Measurements from ENCODE around the gene FKTN.

FKTN gene

DNA sequence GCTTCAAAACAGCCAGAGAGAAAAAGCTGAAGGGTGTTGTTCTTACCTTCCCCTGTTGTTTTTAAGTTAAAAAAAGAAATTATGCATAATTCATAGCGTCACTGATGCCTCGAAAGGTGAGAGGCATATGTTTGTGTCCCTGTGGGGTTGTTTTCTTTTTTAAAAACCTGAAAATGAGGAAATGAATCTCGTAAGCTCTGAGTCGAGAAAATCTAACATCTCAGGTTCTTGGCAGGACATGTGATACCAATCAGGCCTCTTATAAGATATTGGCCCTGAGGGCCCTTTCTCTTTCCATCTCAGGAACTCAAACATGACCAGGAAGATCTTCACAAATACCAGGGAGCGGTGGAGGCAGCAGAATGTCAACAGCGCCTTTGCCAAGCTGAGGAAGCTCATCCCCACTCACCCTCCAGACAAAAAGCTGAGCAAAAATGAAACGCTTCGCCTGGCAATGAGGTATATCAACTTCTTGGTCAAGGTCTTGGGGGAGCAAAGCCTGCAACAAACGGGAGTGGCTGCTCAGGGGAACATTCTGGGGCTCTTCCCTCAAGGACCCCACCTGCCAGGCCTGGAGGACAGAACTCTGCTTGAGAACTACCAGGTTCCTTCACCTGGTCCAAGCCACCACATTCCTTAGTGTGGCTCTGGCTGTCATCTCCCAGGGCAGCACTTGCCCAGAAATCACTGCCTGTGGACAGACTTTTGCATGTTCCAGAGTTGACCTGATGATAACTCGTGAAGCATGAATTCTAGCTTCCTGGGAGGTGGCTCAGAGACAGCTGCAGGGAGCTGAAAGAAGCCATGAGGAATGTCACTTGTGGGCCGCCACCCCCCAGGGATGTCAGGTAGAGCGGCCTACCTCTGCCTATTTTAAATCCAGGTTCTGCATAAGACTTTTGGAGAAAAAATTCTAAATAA lies 104.5 kb downstream of the FKTN start, which contains the start of gene TAL2:
TAL2 (plus strand) TSS at position 274 of the 921 bp plus-strand sequence; CDS start at position 314, 40 bp downstream.
- Histone ChIP-seq H3K27me3 (replicated peaks; ENCODE audit: control insufficient read depth, insufficient read depth, low read length) (peaks cover 2% of the 10 kb centered on the region), H3K4me3 (ENCODE audit: low read length) (no peak within 1 kb of the TSS), H3K9ac (ENCODE audit: low read length) (no peak within 1 kb of the TSS), H3K36me3 (ENCODE audit: control insufficient read depth, insufficient read depth, low read length, severe bottlenecking) (no peaks in the 10 kb centered on the region), H3K4me1 (ENCODE audit: control insufficient read depth, insufficient read depth, low read length) (no peaks in the 10 kb centered on the region), H3K9me3 (ENCODE audit: control insufficient read depth, low read length) (no peaks in the 10 kb centered on the region)
- no peak for DNase-seq (ENCODE audit: low read depth)

GRCh38 chr9:105663914-105664313 lies 106.0 kb downstream of the FKTN start:
- H3K36me3 ChIP-seq (ENCODE audit: control insufficient read depth, insufficient read depth, low read length, severe bottlenecking) = no peaks in the 10 kb centered on the region
- no peaks in the 10 kb centered on the region for H3K4me1 ChIP-seq (ENCODE audit: control insufficient read depth, insufficient read depth, low read length)
- no peak for DNase-seq (ENCODE audit: low read depth)
- no peak overlapping the region for H3K9ac ChIP-seq (ENCODE audit: low read length)
- H3K27me3 ChIP-seq (replicated peaks; ENCODE audit: control insufficient read depth, insufficient read depth, low read length) = no peaks in the 10 kb centered on the region
- no peaks in the 10 kb centered on the region for H3K9me3 ChIP-seq (ENCODE audit: control insufficient read depth, low read length)
- H3K4me3 ChIP-seq (ENCODE audit: low read length) = no peak overlapping the region

DNA sequence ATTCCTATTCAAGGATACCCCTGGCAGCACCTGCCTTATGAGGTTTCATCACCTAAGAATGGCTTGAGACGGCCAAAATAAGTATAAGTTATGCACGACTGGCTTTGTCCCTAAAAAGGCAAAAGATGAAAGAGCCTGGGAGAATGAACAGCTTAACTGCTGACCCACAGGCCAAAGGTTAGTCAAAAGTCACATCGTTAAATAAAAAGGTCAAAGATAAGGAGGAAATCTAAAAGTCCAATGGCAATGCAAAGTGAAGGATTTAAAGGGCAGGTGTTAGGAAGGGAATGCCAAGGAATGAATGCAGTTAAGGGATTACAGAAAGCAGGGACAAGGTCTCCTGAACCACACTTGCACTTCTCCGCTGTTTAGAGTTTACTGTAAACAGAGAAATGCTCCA lies 109.9 kb downstream of the FKTN start:
- DNase-seq (ENCODE audit: low read depth) = no peak
- H3K27me3 ChIP-seq (replicated peaks; ENCODE audit: control insufficient read depth, insufficient read depth, low read length) = no peaks in the 10 kb centered on the region

DNA sequence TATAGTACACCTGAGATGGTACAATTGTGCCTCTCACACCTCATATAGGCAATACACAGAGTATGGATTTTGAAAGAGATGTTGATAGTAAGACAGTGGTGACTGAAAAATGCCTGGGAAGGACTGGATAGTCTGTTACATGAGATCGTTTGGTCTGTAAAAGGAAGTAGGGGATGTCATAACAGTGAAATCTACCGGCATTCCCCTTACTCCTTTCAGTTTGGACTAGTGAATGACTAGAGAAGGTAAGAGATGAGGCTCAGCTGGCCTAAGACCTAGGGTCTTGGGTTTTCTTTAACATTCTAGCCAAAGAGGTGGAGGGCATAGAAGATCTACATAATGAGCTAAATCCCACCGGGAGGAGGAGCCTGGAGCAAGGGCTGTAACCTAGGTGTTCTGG lies 112.4 kb downstream of the FKTN start:
- H3K4me1 ChIP-seq (ENCODE audit: control insufficient read depth, insufficient read depth, low read length) = no peaks in the 10 kb centered on the region
- no peaks in the 10 kb centered on the region for H3K27me3 ChIP-seq (replicated peaks; ENCODE audit: control insufficient read depth, insufficient read depth, low read length)

More for the DNA sequence above, 109.9 kb downstream of the FKTN start:
- H3K9ac ChIP-seq (ENCODE audit: low read length) = no peak overlapping the region
- H3K4me3 ChIP-seq (ENCODE audit: low read length) = no peak overlapping the region
- no peaks in the 10 kb centered on the region for H3K9me3 ChIP-seq (ENCODE audit: control insufficient read depth, low read length)
- no peaks in the 10 kb centered on the region for H3K36me3 ChIP-seq (ENCODE audit: control insufficient read depth, insufficient read depth, low read length, severe bottlenecking)
- H3K4me1 ChIP-seq (ENCODE audit: control insufficient read depth, insufficient read depth, low read length) = no peaks in the 10 kb centered on the region

GRCh38 chr9:105670775-105671174 lies 112.8 kb downstream of the FKTN start:
- no peak for DNase-seq (ENCODE audit: low read depth)
- no peaks in the 10 kb centered on the region for H3K27me3 ChIP-seq (replicated peaks; ENCODE audit: control insufficient read depth, insufficient read depth, low read length)
- no peaks in the 10 kb centered on the region for H3K4me1 ChIP-seq (ENCODE audit: control insufficient read depth, insufficient read depth, low read length)

More for the DNA sequence above, 112.4 kb downstream of the FKTN start:
- Histone ChIP-seq H3K36me3 (ENCODE audit: control insufficient read depth, insufficient read depth, low read length, severe bottlenecking) (no peaks in the 10 kb centered on the region), H3K9me3 (ENCODE audit: control insufficient read depth, low read length) (no peaks in the 10 kb centered on the region), H3K9ac (ENCODE audit: low read length) (no peak overlapping the region), H3K4me3 (ENCODE audit: low read length) (no peak overlapping the region)
- DNase-seq (ENCODE audit: low read depth) = no peak

GRCh38 chr9:105672711-105673234 lies 114.8 kb downstream of the FKTN start:
- H3K9ac ChIP-seq (ENCODE audit: low read length) = no peak overlapping the region
- no peaks in the 10 kb centered on the region for H3K36me3 ChIP-seq (ENCODE audit: control insufficient read depth, insufficient read depth, low read length, severe bottlenecking)
- H3K9me3 ChIP-seq (ENCODE audit: control insufficient read depth, low read length) = no peaks in the 10 kb centered on the region
- DNase-seq (ENCODE audit: low read depth) = no peak
- H3K4me3 ChIP-seq (ENCODE audit: low read length) = no peak overlapping the region
- H3K27me3 ChIP-seq (replicated peaks; ENCODE audit: control insufficient read depth, insufficient read depth, low read length) = no peaks in the 10 kb centered on the region
- H3K4me1 ChIP-seq (ENCODE audit: control insufficient read depth, insufficient read depth, low read length) = no peaks in the 10 kb centered on the region

More at GRCh38 chr9:105670775-105671174, 112.8 kb downstream of the FKTN start:
- H3K36me3 ChIP-seq (ENCODE audit: control insufficient read depth, insufficient read depth, low read length, severe bottlenecking) = no peaks in the 10 kb centered on the region
- no peak overlapping the region for H3K4me3 ChIP-seq (ENCODE audit: low read length)
- H3K9me3 ChIP-seq (ENCODE audit: control insufficient read depth, low read length) = no peaks in the 10 kb centered on the region
- H3K9ac ChIP-seq (ENCODE audit: low read length) = no peak overlapping the region

- Histone ChIP-seq H3K4me3 (ENCODE audit: low read length) (no peak overlapping the region), H3K9ac (ENCODE audit: low read length) (no peak overlapping the region), H3K9me3 (ENCODE audit: control insufficient read depth, low read length) (no peaks in the 10 kb centered on the region), H3K27me3 (replicated peaks; ENCODE audit: control insufficient read depth, insufficient read depth, low read length) (no peaks in the 10 kb centered on the region), H3K36me3 (ENCODE audit: control insufficient read depth, insufficient read depth, low read length, severe bottlenecking) (no peaks in the 10 kb centered on the region), H3K4me1 (ENCODE audit: control insufficient read depth, insufficient read depth, low read length) (no peaks in the 10 kb centered on the region)
- no peak for DNase-seq (ENCODE audit: low read depth)
These were observed 116.0 kb downstream of the FKTN start for GRCh38 chr9:105673850-105674387.

GRCh38 chr9:105676351-105676923 lies 118.5 kb downstream of the FKTN start:
- Histone ChIP-seq H3K36me3 (ENCODE audit: control insufficient read depth, insufficient read depth, low read length, severe bottlenecking) (no peaks in the 10 kb centered on the region), H3K9ac (ENCODE audit: low read length) (no peak overlapping the region), H3K4me3 (ENCODE audit: low read length) (no peak overlapping the region), H3K9me3 (ENCODE audit: control insufficient read depth, low read length) (no peaks in the 10 kb centered on the region), H3K4me1 (ENCODE audit: control insufficient read depth, insufficient read depth, low read length) (no peaks in the 10 kb centered on the region), H3K27me3 (replicated peaks; ENCODE audit: control insufficient read depth, insufficient read depth, low read length) (no peaks in the 10 kb centered on the region)
- no peak for DNase-seq (ENCODE audit: low read depth)

DNA sequence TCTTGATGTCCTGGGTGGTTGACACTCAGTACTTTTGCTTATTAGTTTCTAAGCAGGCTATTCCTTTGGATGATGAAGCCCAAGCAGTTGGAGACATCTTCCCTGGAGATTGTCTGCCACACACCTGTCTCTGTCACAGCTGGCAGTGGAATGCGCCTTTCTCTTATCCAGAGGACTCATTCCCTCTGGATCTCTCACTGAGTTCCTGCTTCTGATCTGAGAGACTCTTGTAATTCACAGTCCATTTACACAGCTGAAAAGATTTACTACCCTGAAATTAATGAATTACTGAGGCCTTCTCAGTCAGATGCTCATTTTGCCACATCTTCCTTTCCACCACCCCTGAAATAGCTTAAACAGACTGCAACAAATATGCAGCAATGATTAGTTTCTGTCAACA lies 120.2 kb downstream of the FKTN start:
- no peaks in the 10 kb centered on the region for H3K4me1 ChIP-seq (ENCODE audit: control insufficient read depth, insufficient read depth, low read length)
- DNase-seq (ENCODE audit: low read depth) = no peak
- no peaks in the 10 kb centered on the region for H3K9me3 ChIP-seq (ENCODE audit: control insufficient read depth, low read length)
- H3K27me3 ChIP-seq (replicated peaks; ENCODE audit: control insufficient read depth, insufficient read depth, low read length) = no peaks in the 10 kb centered on the region
- no peak overlapping the region for H3K9ac ChIP-seq (ENCODE audit: low read length)
- H3K36me3 ChIP-seq (ENCODE audit: control insufficient read depth, insufficient read depth, low read length, severe bottlenecking) = no peaks in the 10 kb centered on the region
- H3K4me3 ChIP-seq (ENCODE audit: low read length) = no peak overlapping the region

GRCh38 chr9:105678781-105679180 lies 120.8 kb downstream of the FKTN start:
- Histone ChIP-seq H3K9ac (ENCODE audit: low read length) (no peak overlapping the region), H3K27me3 (replicated peaks; ENCODE audit: control insufficient read depth, insufficient read depth, low read length) (no peaks in the 10 kb centered on the region), H3K4me3 (ENCODE audit: low read length) (no peak overlapping the region), H3K9me3 (ENCODE audit: control insufficient read depth, low read length) (no peaks in the 10 kb centered on the region), H3K4me1 (ENCODE audit: control insufficient read depth, insufficient read depth, low read length) (no peaks in the 10 kb centered on the region), H3K36me3 (ENCODE audit: control insufficient read depth, insufficient read depth, low read length, severe bottlenecking) (no peaks in the 10 kb centered on the region)
- no peak for DNase-seq (ENCODE audit: low read depth)

All from adipocyte (in vitro differentiated cells).